HEK293 (cell line): ENCODE measurements around the gene STK35.

Experiments
- CTCF ChIA-PET: fragments of 350-600 bp; formaldehyde crosslinking; extraction: SDS; loops from one replicate; lab custom pipeline; 2021; ENCODE audit warnings: antibody characterized with exemption; lab: Yijun Ruan, JAX
- POLR2A ChIA-PET: fragments of 300-600 bp; formaldehyde crosslinking; extraction: SDS; loops from one replicate; lab custom pipeline; 2020; ENCODE audit warnings: antibody characterized with exemption, inconsistent platforms; lab: Yijun Ruan, JAX
- H3K27ac ChIP-seq: fragments of 200-500 bp; sonication (Bioruptor generic); 2 replicates; pipeline ENCODE4 v1.5.1; 2014; ENCODE audit warnings: low read depth, low read length, control low read depth, inconsistent platforms; ENCODE audit errors: extremely low read depth
- H3K36me3 ChIP-seq, 2 experiments: fragments of 200-500 bp in 1 of 2; sonication (Bioruptor generic) in 1 of 2; 1 replicate in 1 of 2; 2 replicates in 1 of 2; pipeline ENCODE4 v1.5.1; 2014 to 2017; ENCODE audit warnings: inconsistent platforms in 2 of 2, low read length in 2 of 2; ENCODE audit not compliant: control insufficient read depth in 2 of 2, insufficient read depth in 1 of 2
- H3K4me1 ChIP-seq: fragments of 200-500 bp; sonication (Bioruptor generic); 2 replicates; pipeline ENCODE4 v1.5.1; 2014; ENCODE audit warnings: mild to moderate bottlenecking, low read length, inconsistent platforms; ENCODE audit not compliant: control insufficient read depth, insufficient read depth
- H3K4me3 ChIP-seq: 2 replicates; pipeline ENCODE4 v1.5.1; 2011; ENCODE audit warnings: low read depth, mild to moderate bottlenecking, control low read depth, low read length, moderate library complexity
- H3K9me3 ChIP-seq: fragments of 200-500 bp; sonication (Bioruptor generic); 2 replicates; pipeline ENCODE4 v1.5.1; 2014; ENCODE audit warnings: low read depth, low read length, inconsistent platforms; ENCODE audit not compliant: control insufficient read depth, insufficient read depth
- ZBTB1 ChIP-seq: fragments of 450-650 bp; formaldehyde crosslinking; IDR thresholded peaks from 2 replicates; pipeline ENCODE4 v1.5.1; 2016; ENCODE audit warnings: missing biosample characterization, missing genetic modification characterization
- ZBTB20 ChIP-seq: fragments of 450-650 bp; formaldehyde crosslinking; IDR thresholded peaks from 2 replicates; pipeline ENCODE4 v1.5.1; 2016; ENCODE audit warnings: missing biosample characterization, missing genetic modification characterization
- ZFHX2 ChIP-seq: fragments of 450-650 bp; formaldehyde crosslinking; conservative IDR thresholded peaks from 2 replicates; pipeline ENCODE4 v1.5.1; 2016; ENCODE audit warnings: missing biosample characterization, missing genetic modification characterization
- ZIC2 ChIP-seq: fragments of 450-650 bp; formaldehyde crosslinking; IDR thresholded peaks from 2 replicates; pipeline ENCODE4 v1.5.1; 2016; ENCODE audit warnings: missing biosample characterization, missing genetic modification characterization
- ZNF112 ChIP-seq: fragments of 450-650 bp; formaldehyde crosslinking; IDR thresholded peaks from 2 replicates; pipeline ENCODE4 v1.5.0; 2017; ENCODE audit warnings: missing biosample characterization, missing genetic modification characterization
- ZNF121 ChIP-seq: fragments of 450-650 bp; formaldehyde crosslinking; IDR thresholded peaks from 2 replicates; pipeline ENCODE4 v1.5.1; 2016; ENCODE audit warnings: missing biosample characterization, missing genetic modification characterization
- ZNF140 ChIP-seq: fragments of 450-650 bp; formaldehyde crosslinking; IDR thresholded peaks from 2 replicates; pipeline ENCODE4 v1.5.1; 2016; ENCODE audit warnings: missing biosample characterization, missing genetic modification characterization
- ZNF174 ChIP-seq: fragments of 450-650 bp; formaldehyde crosslinking; IDR thresholded peaks from 2 replicates; pipeline ENCODE4 v1.5.0; 2017; ENCODE audit warnings: missing biosample characterization, mild to moderate bottlenecking, missing genetic modification characterization
- ZNF19 ChIP-seq: fragments of 450-650 bp; formaldehyde crosslinking; IDR thresholded peaks from 2 replicates; pipeline ENCODE4; 2016; ENCODE audit warnings: missing biosample characterization, missing genetic modification characterization, low read depth
- ZNF223 ChIP-seq: fragments of 450-650 bp; formaldehyde crosslinking; IDR thresholded peaks from 2 replicates; pipeline ENCODE4 v1.5.1; 2016; ENCODE audit warnings: missing biosample characterization, missing genetic modification characterization
- ZNF24 ChIP-seq: fragments of 450-650 bp; formaldehyde crosslinking; IDR thresholded peaks from 2 replicates; pipeline ENCODE4 v1.5.1; 2016; ENCODE audit warnings: missing biosample characterization, missing genetic modification characterization
- ZNF266 ChIP-seq: fragments of 450-650 bp; formaldehyde crosslinking; IDR thresholded peaks from 2 replicates; pipeline ENCODE4 v1.5.1; 2016; ENCODE audit warnings: missing biosample characterization, missing genetic modification characterization, low read depth
- ZNF423 ChIP-seq: fragments of 450-650 bp; formaldehyde crosslinking; IDR thresholded peaks from 2 replicates; pipeline ENCODE4 v1.5.1; 2016; ENCODE audit warnings: missing biosample characterization, missing genetic modification characterization
- ZNF571 ChIP-seq: fragments of 450-650 bp; formaldehyde crosslinking; IDR thresholded peaks from 2 replicates; pipeline ENCODE4 v1.5.0; 2017; ENCODE audit warnings: missing biosample characterization, missing genetic modification characterization
- ZNF585B ChIP-seq: fragments of 450-650 bp; formaldehyde crosslinking; IDR thresholded peaks from 2 replicates; pipeline ENCODE4 v1.5.1; 2016; ENCODE audit warnings: missing biosample characterization, missing genetic modification characterization
- ZNF654 ChIP-seq: fragments of 450-650 bp; formaldehyde crosslinking; IDR thresholded peaks from 2 replicates; pipeline ENCODE4 v1.5.1; 2016; ENCODE audit warnings: low read depth, missing biosample characterization, missing genetic modification characterization
- TF ChIP-seq, protein P1 (sequence below): fragments of 450-650 bp; formaldehyde crosslinking; IDR thresholded peaks from 2 replicates; pipeline ENCODE4 v1.5.1; 2016; ENCODE audit warnings: missing biosample characterization, missing genetic modification characterization
- TF ChIP-seq, protein P2 (sequence below): fragments of 450-650 bp; formaldehyde crosslinking; IDR thresholded peaks from 2 replicates; pipeline ENCODE4 v1.5.1; 2016; ENCODE audit warnings: missing biosample characterization, missing genetic modification characterization
- TF ChIP-seq, protein P3 (sequence below): fragments of 450-650 bp; formaldehyde crosslinking; IDR thresholded peaks from 2 replicates; pipeline ENCODE4 v1.5.1; 2016; ENCODE audit warnings: missing biosample characterization, missing genetic modification characterization
- TF ChIP-seq, protein P4 (sequence below): fragments of 450-650 bp; formaldehyde crosslinking; IDR thresholded peaks from 2 replicates; pipeline ENCODE4 v1.5.1; 2016; ENCODE audit warnings: missing biosample characterization, missing genetic modification characterization
- TF ChIP-seq, protein P5 (sequence below): fragments of 450-650 bp; formaldehyde crosslinking; IDR thresholded peaks from 2 replicates; pipeline ENCODE4 v1.5.1; 2017; ENCODE audit warnings: missing biosample characterization, missing genetic modification characterization
- TF ChIP-seq, protein P6 (sequence below): fragments of 450-650 bp; formaldehyde crosslinking; IDR thresholded peaks from 2 replicates; pipeline ENCODE4 v1.5.1; 2016; ENCODE audit warnings: missing biosample characterization, missing genetic modification characterization, low read depth

STK35 gene

DNA sequence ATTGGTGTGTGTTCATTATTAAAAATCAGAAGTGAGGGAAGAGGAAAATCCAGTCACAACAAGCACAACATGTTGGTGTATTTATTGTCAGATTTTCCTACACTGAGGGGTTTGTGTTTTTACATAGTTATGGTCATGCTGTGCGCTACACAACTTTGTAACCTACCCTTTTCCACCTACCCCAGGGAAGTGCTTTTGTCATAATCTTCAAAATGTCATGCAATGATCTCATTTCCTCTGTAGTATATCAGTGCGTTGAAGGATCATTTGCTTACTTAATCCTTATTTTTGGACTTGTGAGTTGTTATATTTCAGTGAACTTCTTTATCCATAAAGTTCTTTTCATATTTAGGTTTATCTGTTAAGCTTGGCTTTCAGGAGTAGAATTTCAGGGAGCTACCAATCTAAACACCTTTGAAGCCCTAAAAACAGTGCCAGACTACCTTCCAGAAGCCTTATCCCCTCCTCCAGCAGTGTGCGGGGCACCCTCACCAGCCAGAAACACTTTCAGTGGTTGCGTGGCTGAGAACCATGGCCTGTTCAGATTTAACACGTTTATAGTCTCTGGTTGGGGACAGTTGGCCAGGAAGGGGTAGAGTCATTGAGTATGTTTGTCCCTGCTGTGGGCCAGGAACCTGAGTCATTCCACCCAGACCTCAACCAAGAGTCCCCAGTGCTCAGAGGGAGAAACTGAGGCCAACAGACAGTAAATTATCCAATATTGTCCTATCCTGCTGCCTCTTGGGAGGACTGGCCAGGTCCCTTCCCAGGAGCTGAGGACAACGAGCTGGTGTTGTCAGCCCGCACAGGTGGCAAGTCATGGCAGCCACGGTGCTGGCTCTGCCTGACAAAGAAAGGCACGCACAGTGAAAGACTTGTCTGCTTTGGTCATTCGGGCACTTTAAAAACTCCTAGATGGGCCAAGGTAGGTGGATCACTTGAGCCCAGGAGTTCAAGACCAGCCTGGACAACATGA is 40.3 kb downstream of the STK35 start (continued):
- TF ChIP-seq ZNF423 (tag by site-specific recombination): no peak

DNA sequence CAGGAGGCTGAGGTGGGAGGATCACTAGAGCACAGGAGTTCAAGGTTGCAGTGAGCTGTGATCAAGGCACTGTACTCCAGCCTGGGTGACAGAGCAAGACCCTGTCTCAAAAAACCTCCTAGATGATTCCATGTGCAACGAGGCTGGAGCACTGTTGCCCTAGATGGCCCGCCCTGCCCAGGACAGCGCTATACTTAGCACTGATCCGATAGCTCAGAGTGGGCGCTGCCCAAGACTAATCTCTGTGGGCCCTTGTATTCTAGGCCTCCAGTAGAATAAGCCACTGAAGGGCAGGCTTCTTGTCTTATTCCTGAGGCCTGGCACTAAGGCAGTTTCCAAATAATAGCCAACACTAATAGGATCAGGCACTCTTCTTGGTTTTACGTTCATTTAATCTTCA is 41.0 kb downstream of the STK35 start:
- Histone ChIP-seq H3K4me1 (no peaks in the 10 kb centered on the region), H3K36me3 (peaks cover 9 to 49% of the 10 kb centered on the region in 2 experiments; a peak in 2 of 3 replicates), H3K4me3 (no peak overlapping the region), H3K9me3 (no peaks in the 10 kb centered on the region), H3K27ac (no peak overlapping the region)
- POLR2A ChIA-PET: no interaction called here
- TF ChIP-seq ZFHX2 (tag by site-specific recombination) (no peak), ZNF121 (no peak), ZBTB1 (no peak), ZNF24 (tag by site-specific recombination) (no peak), ZNF585B (tag by site-specific recombination) (no peak), ZNF571 (tag by site-specific recombination) (no peak), ZNF19 (tag by site-specific recombination) (no peak), ZNF266 (no peak), ZNF423 (tag by site-specific recombination) (no peak), ZBTB20 (tag by site-specific recombination) (no peak), ZNF112 (no peak), ZNF223 (tag by site-specific recombination) (no peak), ZNF140 (tag by site-specific recombination) (no peak), ZIC2 (tag by site-specific recombination) (no peak)
- TF ChIP-seq, protein P1, sequence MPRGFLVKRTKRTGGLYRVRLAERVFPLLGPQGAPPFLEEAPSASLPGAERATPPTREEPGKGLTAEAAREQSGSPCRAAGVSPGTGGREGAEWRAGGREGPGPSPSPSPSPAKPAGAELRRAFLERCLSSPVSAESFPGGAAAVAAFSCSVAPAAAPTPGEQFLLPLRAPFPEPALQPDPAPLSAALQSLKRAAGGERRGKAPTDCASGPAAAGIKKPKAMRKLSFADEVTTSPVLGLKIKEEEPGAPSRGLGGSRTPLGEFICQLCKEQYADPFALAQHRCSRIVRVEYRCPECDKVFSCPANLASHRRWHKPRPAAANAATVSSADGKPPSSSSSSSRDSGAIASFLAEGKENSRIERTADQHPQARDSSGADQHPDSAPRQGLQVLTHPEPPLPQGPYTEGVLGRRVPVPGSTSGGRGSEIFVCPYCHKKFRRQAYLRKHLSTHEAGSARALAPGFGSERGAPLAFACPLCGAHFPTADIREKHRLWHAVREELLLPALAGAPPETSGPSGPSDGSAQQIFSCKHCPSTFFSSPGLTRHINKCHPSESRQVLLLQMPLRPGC: no peak
- TF ChIP-seq, protein P2, sequence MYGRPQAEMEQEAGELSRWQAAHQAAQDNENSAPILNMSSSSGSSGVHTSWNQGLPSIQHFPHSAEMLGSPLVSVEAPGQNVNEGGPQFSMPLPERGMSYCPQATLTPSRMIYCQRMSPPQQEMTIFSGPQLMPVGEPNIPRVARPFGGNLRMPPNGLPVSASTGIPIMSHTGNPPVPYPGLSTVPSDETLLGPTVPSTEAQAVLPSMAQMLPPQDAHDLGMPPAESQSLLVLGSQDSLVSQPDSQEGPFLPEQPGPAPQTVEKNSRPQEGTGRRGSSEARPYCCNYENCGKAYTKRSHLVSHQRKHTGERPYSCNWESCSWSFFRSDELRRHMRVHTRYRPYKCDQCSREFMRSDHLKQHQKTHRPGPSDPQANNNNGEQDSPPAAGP: no peak
- TF ChIP-seq, protein P3, sequence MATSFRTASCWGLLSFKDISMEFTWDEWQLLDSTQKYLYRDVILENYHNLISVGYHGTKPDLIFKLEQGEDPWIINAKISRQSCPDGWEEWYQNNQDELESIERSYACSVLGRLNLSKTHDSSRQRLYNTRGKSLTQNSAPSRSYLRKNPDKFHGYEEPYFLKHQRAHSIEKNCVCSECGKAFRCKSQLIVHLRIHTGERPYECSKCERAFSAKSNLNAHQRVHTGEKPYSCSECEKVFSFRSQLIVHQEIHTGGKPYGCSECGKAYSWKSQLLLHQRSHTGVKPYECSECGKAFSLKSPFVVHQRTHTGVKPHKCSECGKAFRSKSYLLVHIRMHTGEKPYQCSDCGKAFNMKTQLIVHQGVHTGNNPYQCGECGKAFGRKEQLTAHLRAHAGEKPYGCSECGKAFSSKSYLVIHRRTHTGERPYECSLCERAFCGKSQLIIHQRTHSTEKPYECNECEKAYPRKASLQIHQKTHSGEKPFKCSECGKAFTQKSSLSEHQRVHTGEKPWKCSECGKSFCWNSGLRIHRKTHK (tag by site-specific recombination): no peak
- CTCF ChIA-PET: interaction anchor here (0.7 to 1.2 kb wide), 2 partner anchors 31 to 392 kb away, joined by 3 read pairs; no protein-coding TSS in a partner anchor

DNA sequence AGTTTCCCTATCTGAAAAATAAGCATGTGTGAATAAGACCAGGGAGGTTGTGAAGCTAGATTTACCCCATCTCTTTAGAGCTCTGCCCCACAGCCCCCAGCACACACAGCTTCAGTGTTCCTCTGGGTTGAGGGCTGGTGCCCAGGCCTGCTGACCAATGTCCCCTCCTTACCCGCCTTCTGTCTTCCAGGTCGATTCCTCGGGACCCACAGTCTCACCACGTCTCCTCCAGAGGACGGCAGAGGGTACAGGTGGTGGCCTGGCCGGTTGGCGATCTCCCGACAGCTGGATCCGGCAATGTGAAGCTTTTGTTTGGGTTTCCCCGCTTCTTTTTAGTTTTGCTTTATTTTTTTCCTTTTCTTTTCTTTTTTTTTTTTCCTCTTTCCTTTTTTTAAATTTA is 42.0 kb downstream of the STK35 start:
- Histone ChIP-seq H3K4me1 (no peaks in the 10 kb centered on the region), H3K4me3 (no peak overlapping the region), H3K36me3 (peaks cover 9 to 48% of the 10 kb centered on the region in 2 experiments; a peak in 2 of 3 replicates), H3K27ac (no peak overlapping the region), H3K9me3 (no peaks in the 10 kb centered on the region)
- POLR2A ChIA-PET: no interaction called here
- CTCF ChIA-PET: interaction anchor here (1.2 kb wide), 1 partner anchor 30 kb away, joined by 3 read pairs; no protein-coding TSS in a partner anchor
- TF ChIP-seq ZNF654 (tag by site-specific recombination) (no peak), ZNF174 (tag by site-specific recombination) (no peak), ZNF423 (tag by site-specific recombination) (no peak)
- TF ChIP-seq, protein P4, sequence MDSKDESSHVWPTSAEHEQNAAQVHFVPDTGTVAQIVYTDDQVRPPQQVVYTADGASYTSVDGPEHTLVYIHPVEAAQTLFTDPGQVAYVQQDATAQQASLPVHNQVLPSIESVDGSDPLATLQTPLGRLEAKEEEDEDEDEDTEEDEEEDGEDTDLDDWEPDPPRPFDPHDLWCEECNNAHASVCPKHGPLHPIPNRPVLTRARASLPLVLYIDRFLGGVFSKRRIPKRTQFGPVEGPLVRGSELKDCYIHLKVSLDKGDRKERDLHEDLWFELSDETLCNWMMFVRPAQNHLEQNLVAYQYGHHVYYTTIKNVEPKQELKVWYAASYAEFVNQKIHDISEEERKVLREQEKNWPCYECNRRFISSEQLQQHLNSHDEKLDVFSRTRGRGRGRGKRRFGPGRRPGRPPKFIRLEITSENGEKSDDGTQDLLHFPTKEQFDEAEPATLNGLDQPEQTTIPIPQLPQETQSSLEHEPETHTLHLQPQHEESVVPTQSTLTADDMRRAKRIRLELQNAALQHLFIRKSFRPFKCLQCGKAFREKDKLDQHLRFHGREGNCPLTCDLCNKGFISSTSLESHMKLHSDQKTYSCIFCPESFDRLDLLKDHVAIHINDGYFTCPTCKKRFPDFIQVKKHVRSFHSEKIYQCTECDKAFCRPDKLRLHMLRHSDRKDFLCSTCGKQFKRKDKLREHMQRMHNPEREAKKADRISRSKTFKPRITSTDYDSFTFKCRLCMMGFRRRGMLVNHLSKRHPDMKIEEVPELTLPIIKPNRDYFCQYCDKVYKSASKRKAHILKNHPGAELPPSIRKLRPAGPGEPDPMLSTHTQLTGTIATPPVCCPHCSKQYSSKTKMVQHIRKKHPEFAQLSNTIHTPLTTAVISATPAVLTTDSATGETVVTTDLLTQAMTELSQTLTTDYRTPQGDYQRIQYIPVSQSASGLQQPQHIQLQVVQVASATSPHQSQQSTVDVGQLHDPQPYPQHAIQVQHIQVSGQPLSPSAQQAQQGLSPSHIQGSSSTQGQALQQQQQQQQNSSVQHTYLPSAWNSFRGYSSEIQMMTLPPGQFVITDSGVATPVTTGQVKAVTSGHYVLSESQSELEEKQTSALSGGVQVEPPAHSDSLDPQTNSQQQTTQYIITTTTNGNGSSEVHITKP (tag by site-specific recombination): no peak
- TF ChIP-seq, protein P5, sequence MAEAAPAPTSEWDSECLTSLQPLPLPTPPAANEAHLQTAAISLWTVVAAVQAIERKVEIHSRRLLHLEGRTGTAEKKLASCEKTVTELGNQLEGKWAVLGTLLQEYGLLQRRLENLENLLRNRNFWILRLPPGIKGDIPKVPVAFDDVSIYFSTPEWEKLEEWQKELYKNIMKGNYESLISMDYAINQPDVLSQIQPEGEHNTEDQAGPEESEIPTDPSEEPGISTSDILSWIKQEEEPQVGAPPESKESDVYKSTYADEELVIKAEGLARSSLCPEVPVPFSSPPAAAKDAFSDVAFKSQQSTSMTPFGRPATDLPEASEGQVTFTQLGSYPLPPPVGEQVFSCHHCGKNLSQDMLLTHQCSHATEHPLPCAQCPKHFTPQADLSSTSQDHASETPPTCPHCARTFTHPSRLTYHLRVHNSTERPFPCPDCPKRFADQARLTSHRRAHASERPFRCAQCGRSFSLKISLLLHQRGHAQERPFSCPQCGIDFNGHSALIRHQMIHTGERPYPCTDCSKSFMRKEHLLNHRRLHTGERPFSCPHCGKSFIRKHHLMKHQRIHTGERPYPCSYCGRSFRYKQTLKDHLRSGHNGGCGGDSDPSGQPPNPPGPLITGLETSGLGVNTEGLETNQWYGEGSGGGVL: no peak
- TF ChIP-seq, protein P6, sequence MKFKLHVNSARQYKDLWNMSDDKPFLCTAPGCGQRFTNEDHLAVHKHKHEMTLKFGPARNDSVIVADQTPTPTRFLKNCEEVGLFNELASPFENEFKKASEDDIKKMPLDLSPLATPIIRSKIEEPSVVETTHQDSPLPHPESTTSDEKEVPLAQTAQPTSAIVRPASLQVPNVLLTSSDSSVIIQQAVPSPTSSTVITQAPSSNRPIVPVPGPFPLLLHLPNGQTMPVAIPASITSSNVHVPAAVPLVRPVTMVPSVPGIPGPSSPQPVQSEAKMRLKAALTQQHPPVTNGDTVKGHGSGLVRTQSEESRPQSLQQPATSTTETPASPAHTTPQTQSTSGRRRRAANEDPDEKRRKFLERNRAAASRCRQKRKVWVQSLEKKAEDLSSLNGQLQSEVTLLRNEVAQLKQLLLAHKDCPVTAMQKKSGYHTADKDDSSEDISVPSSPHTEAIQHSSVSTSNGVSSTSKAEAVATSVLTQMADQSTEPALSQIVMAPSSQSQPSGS: no peak
